GM19025 (cell line): Measurements from ENCODE around the gene PTPN21.

Experiments
- ATAC-seq: cut with Tn5 transposase; IDR thresholded peaks from one replicate; pipeline ENCODE4 v1.9.1; 2021; ENCODE audit warnings: mild to moderate bottlenecking, low read depth, moderate library complexity; ENCODE audit not compliant: unreplicated experiment

The PTPN21 gene

DNA sequence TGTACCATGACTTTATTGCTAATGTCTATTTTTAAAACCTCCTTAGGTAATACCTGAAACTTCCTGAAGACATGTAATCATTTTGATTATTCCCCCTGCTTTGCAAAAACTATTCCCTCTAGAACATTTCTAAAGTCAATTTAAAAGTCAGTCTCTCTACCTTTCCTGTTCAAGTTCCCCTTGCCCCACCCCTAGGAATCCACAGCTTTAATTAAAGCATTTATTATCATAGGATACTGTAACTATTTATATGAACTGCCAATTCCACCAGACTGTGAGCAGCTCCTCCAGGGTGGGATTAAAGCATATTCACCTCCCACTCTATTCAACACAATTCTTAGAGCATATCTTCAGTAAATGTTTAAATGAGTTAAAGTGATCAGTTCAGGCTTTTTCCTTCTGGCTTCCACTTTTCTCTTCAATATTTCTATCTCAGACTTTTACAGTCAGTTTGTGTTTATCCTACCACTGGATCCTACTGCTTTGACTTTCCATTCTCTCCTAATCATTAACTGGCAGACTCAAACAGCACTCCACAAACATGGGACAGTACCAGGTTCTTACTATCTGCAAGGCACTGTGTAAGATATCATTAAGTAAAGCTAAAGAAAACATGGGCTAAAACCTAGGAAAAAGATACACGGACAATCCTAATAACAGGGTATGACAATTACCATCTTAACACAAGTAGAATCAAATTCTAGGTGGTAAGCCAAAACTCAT, 39.1 kb downstream of the PTPN21 start:
- ATAC-seq, result no peak

DNA sequence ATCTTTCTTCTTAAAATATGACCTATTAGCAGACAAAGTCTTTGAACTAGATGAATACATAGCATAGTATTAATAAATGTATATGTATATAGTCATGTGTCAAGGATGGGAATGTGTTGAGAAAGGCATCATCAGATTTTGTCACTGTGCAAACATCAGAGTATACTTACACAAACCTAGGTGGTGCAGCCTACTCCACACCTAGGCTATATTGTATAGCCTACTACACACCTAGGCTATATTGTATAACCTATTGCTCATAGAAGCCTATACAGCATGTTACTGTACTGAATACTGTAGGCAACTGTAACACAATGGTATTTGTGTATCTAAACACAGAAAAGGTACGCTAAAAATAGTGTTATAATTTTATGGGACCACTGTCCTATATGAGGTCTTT, 47.6 kb downstream of the PTPN21 start:
- ATAC-seq, result no peak

DNA sequence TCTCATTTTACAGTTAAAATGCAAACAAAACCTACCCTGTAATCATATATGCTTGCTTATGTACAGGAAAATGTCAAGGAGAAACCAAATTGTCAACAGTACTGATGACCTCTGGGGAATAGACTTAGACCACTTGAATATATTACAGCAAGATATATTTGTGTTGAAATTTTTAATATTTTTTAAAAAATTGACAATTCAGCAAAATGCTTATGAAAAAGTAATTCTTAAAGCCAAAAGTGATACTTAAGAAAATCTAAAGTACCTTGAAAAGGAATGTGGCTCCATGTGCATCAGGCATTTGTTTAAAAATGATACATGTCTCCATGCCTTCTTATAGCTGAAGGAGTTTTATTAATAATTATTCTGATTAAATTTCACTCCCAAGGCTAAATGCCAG, 49.2 kb downstream of the PTPN21 start:
- ATAC-seq, result no peak

DNA sequence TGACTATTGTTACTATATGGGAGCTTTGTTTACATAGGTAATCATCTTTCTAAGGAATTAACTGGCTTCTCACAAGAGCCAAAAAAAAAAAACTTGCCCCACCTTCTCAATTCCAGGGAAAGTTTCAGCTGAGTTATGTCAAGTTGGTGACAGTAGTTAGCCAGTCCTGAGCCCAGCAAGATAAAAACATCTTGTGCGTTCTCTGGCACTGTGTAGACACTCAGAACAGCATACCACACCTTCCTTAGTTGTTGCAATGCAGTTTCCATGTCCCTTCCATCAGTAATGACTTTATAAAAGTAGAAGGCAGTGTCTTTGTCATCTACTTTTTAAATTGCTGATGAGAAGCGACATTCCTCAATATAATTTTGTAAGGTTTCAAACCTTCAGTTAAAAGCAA, 50.2 kb downstream of the PTPN21 start:
- no peak for ATAC-seq

- no peak for ATAC-seq
These were observed 50.9 kb downstream of the PTPN21 start for GRCh38 chr14:88503754-88504406.

DNA sequence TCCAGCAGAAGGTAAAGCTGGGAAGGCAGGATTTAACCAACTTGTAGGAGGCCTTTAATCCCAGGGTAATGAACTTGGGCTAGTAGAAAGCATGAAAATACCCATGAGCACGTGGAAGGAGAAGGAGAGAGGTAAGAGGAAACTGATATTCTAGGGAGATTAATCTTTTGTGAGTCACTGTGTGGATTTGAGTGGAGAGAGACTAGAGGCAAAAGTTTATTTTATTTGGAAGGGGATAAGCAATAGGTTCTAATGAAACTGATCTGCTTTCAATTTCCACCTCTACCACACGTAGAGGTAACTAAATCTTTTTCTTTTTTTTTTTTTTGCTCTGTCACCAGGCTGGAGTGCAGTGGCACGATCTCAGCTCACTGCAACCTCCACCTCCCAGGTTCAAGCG, 52.1 kb downstream of the PTPN21 start:
- ATAC-seq, result no peak

GRCh38 chr14:88500611-88501010, 54.2 kb downstream of the PTPN21 start:
- no peak for ATAC-seq

- no peak for ATAC-seq
These were observed 55.6 kb downstream of the PTPN21 start for GRCh38 chr14:88499225-88499624.

DNA sequence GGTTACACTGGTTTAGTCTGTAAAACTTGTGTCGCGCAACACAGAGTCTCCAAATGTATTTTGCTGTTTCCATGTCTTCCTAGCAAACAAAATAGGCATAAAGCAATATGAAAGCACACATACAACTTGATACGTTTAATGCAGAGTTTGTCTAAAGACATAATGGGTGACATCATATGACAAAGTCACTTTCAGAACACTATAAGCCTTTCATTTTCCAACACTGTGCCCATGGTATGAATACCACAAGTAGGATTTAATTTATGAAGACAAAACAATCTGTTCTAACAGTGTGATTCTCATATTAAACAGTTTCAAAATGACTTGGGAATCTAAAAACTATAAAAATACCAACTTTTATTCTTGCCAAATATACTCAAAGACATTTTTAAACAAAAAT, 58.4 kb downstream of the PTPN21 start:
- ATAC-seq, result no peak

DNA sequence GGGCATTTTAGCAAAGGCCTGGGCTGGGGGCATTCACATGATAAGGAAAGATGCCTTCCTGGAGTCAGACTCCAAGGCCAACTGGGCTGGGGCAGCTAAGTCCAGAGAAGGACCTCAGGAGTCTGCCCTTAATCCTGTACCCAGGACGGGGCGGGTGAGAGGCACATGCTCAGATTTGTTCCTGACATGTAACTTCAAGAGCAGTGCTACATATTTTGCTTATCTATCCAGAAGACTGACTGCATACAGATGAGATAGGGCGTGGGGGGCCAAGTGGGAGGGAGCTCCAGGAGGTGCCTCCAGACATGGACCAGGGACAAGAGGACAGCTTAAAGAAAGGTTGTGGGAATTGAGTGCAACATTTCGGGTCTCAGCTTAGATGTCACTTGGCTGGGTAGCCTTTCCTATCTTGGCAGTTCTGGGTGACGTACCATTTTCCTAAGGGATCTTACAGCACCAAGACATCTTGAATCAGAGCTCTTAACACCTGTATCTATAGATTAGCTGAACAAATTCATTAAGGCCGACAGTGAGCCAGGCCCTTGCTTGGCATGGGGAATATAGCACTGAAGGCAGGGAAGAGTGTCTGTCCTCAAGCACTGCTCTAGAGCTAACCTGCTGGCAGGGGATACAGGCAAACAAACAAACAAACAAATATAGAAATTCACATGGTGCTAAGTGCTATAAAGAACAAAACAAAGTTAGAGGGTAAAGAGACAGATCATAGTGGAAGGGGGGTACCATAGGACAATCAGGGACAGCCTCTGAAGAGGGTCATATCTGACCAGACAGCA, 61.2 kb downstream of the PTPN21 start:
- no peak for ATAC-seq

- peak; percentile 74 for ATAC-seq
These were observed 62.3 kb downstream of the PTPN21 start for GRCh38 chr14:88492272-88493089.

- ATAC-seq, result no peak
These were observed 64.6 kb downstream of the PTPN21 start for GRCh38 chr14:88490168-88490567.

DNA sequence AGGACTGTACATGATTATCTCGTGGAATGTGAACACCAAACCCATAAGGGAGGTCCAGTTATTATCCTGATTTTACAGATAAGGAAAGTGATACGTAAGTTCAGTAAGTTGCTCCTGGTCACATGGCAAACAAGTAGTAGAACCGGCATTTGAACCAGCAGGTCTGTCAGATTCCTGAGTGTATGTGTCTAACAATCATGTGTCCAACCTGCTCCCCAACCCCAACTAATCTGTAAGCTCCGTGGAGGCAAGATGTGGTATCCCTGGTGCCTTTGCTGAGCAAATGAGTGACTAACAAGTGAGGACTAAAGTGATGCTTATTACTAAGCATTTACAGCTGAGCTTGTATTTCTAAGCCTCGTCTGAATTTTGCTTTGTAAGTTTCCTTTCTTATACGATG, 65.9 kb downstream of the PTPN21 start:
- no peak for ATAC-seq

DNA sequence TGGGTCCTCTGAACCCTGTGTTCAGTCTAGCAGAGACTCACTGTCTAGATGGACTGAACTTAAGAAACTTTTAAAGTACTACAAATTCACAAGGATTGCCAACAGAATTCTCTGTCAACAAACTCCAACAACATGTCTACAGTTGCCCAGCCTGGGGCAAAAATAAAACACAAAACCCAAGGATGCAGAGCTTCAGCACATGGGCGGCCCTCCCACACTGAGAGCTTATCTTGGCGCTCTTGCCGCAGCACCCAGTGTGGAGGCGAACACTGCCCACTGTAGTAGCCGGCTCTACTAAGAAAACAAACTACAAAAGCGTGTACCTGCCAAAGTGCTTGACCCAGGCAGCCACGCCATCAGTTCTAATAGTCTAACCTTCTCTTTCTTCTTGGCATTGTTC, 66.7 kb downstream of the PTPN21 start:
- ATAC-seq, result no peak

DNA sequence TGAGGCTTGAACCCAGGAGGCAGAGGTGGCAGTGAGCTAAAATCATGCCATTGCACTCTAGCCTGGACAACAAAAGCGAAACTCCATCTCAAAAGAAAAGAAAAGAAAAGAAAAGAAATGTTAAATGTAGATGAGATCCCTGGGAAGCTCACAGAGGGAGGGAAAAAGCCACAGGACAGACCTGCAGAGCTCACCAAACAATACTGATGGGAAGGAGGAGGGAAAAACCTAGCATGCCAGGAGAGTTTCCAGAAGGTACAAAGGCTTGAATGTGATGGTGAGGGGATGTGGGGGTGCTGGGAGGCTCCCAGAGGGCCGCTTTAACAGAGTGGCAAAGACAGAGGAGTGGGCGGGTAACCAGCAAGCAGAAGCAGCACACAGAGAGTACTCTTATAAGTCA, 72.3 kb downstream of the PTPN21 start:
- ATAC-seq, result no peak

- no peak for ATAC-seq
These were observed 73.0 kb downstream of the PTPN21 start for GRCh38 chr14:88481794-88482193.

- no peak for ATAC-seq
These were observed 73.7 kb downstream of the PTPN21 start for GRCh38 chr14:88481059-88481458.

- no peak for ATAC-seq
These were observed 75.2 kb downstream of the PTPN21 start for GRCh38 chr14:88479574-88479987.

DNA sequence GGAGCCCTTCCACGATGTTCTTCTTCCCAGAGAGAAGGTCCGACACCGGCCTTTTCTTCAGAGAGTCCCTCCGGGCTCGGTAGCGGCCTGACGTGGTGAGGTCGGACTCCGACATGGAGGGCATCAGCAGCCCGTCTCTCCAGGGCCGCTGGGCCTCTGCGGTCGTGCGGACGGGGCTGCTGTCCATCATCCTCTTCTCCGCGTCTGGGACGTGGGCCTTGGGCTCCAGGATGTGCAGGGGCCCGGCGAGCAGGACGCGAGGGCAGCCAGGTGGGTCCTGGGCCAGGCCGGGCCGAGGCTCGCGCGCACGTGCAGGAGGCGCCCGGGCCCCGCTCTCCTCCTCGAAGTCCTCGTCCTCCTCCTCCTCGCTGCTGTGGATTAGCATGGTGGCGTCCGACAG, 75.9 kb downstream of the PTPN21 start:
- ATAC-seq, result no peak

DNA sequence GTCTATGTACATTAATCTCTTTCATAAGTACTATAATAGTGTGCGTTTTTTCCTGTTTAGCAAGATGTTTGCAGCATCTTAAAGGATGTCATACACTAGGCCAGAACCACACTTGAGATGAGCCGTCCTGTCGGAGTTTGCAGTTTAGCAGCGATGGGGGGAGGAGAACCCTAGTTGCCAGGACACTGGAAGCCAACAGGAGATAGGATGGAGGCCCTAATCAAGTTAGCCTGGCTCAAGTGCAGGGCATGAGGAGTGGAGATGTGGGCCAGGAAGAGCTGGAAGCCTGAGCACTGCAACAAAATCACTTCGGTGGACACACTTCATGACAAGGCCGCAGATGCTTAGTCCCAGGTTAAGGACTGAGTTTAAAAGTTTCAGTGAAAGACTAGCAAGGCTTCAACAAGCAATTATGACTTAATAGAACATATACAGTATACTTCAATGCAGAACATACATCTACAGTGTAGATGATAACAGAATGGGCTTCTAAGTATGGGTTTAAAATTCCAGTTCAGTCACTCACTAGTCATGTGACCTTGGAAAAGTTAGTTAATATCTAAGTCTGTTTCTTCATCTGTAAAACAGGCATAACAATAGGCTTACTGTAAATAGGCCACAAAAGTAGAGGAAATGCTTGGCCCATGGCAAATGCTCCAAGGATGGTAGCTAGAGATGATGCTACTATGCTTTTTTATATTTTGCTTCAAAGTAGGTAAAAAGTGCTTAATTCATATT, 77.1 kb downstream of the PTPN21 start:
- no peak for ATAC-seq
